ENCODE data around the gene POLR1D. TPM values are rescaled to one million over a fixed set of nuclear protein-coding genes. Genes with fewer than 3 reads are reported as not detected.

The POLR1D gene
- total RNA-seq, 2 donors from 2014 or later = 123 to 124 TPM

DNA sequence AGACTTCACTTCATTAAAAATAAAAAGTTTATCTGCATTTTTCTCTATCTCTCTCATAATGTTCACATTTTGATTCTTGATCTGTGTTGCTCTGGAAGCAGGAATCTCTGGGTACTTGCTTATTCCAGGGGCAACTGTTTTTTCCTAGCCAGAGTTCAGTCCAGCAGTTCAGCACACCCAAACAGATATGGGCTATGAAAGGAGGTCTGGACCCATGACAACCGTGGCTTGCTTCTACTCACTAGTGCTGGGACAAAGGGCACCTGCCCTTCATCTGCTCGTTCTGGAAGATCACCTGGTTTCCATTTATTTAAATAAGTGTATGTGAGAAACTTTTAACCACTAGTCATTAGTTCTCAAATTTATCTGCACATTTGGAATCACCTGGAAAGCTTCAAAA, 36.0 kb downstream of the POLR1D start:
- H3K4me3 ChIP-seq = no peak overlapping the region
- intact Hi-C loops (cut with DNase I) = no loop called here
- H3K36me3 ChIP-seq = no peaks in the 10 kb centered on the region
- no peaks in the 10 kb centered on the region for H3K4me1 ChIP-seq
- no peaks in the 10 kb centered on the region for H3K9me3 ChIP-seq
- no peak overlapping the region for H3K9ac ChIP-seq (ENCODE audit: low read depth in 2 of 2, low read length in 2 of 2)
- DNase-seq = no peak
- no peaks in the 10 kb centered on the region for H3K27me3 ChIP-seq
- TF ChIP-seq, protein P1, sequence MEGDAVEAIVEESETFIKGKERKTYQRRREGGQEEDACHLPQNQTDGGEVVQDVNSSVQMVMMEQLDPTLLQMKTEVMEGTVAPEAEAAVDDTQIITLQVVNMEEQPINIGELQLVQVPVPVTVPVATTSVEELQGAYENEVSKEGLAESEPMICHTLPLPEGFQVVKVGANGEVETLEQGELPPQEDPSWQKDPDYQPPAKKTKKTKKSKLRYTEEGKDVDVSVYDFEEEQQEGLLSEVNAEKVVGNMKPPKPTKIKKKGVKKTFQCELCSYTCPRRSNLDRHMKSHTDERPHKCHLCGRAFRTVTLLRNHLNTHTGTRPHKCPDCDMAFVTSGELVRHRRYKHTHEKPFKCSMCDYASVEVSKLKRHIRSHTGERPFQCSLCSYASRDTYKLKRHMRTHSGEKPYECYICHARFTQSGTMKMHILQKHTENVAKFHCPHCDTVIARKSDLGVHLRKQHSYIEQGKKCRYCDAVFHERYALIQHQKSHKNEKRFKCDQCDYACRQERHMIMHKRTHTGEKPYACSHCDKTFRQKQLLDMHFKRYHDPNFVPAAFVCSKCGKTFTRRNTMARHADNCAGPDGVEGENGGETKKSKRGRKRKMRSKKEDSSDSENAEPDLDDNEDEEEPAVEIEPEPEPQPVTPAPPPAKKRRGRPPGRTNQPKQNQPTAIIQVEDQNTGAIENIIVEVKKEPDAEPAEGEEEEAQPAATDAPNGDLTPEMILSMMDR (IDR thresholded peaks at IDR 0.05) = no peak
- no peak overlapping the region for H3K27ac ChIP-seq

DNA sequence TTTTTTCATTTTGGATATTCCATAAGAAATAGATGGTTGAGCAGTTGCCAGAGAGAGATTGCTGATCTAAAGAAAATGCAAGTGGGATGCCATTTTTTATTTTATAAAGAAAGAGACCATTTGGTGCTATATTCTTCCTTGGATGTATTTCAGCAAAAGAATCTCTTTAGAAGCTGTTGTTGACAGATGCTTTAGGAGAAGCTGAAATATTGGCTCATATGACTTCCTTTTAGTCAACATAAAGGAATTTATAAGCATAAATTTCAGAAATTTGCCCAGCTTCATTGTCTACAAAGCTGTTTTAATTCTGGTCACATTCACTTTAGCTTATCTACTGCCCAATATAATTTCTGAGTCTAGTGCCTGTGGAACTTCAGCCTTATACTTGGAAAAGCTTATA, 36.9 kb downstream of the POLR1D start:
- Histone ChIP-seq H3K27me3 (no peaks in the 10 kb centered on the region), H3K4me1 (no peaks in the 10 kb centered on the region), H3K9ac (ENCODE audit: low read depth in 2 of 2, low read length in 2 of 2) (no peak overlapping the region), H3K36me3 (no peaks in the 10 kb centered on the region), H3K27ac (no peak overlapping the region), H3K4me3 (no peak overlapping the region), H3K9me3 (no peaks in the 10 kb centered on the region)
- TF ChIP-seq, protein P1 (IDR thresholded peaks at IDR 0.05) = no peak
- DNase-seq = no peak
- intact Hi-C loops (cut with DNase I) = no loop called here

DNA sequence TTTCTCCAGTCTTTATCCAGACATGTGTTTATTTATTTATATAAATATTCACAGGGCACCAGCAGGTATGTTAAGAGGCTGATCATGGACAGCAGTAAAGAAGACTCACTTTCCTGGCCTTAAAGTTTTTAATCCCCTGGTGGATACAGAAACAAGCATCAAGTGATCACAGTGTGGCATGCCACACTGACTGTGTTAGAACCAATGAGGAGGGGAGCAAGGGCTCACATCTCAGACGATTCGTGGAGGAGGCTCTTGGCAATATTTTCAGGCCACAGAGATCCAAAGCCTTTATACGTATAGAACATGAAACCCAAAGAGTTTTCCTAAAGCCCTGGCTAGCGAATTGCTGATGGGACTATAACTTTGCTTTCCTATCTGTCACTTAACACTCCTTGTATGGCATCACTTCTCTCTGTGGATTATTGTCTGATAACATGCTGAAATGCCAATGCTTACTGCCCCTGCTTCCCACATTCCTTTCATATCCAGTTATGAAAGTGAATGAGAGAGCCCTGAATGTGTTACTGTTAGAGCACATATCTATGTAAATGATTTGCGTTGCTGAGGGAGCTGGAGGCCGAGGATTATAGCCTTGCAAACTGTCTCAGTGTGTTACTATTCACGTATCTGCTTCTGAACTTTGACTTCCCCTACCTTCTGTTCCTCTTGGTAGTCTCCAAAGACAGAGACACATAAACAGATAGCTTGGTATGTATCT, 37.6 kb downstream of the POLR1D start:
- Histone ChIP-seq H3K27ac (no peak overlapping the region), H3K27me3 (no peaks in the 10 kb centered on the region), H3K4me3 (no peak overlapping the region), H3K36me3 (no peaks in the 10 kb centered on the region), H3K4me1 (no peaks in the 10 kb centered on the region), H3K9me3 (no peaks in the 10 kb centered on the region), H3K9ac (ENCODE audit: low read depth in 2 of 2, low read length in 2 of 2) (no peak overlapping the region)
- TF ChIP-seq, protein P1 (IDR thresholded peaks at IDR 0.05) = no peak
- DNase-seq = no peak
- intact Hi-C loops (cut with DNase I) = no loop called here

DNA sequence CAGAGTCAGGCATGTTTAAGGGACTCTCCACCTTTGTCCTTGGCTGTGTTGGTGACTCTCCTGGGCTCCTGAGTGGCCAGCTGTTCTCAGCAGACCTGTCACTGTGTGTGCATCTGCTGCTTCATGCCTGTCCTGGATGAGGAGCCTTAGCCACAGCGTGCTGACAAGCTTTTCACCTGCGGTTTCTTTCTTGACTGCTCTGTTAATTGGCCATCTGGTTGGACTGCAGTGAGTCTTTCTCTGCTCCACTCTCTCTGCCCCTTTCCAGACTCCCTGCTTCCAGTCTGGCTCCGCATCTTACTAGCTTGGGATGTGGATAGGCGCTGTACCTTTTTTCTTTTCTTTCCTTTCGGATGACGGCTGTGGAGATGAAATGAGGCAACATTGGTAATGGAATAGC, 38.8 kb downstream of the POLR1D start:
- intact Hi-C loops (cut with DNase I) = no loop called here
- H3K4me3 ChIP-seq = no peak overlapping the region
- H3K27ac ChIP-seq = no peak overlapping the region

DNA sequence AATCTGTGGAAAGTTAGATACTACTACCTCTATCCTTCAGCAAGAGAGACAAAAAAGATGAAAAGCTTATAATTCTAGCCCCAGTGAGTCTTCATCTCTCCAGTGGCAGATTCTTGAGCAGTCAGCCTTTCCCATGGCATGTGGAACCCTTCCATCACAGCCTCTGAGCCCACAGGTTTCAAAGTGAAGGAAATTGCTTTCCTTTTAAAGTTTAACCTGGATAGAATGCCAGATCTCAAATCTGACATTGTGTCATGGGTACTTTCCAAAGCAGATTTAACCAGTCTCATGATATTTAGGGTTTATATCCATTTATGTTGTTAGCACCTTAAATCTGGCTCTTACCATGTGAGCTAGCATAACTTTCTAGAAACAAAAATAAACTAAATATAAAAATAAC, 39.3 kb downstream of the POLR1D start:
- Histone ChIP-seq H3K9ac (ENCODE audit: low read depth in 2 of 2, low read length in 2 of 2) (no peak overlapping the region), H3K27ac (no peak overlapping the region), H3K4me1 (no peaks in the 10 kb centered on the region), H3K27me3 (no peaks in the 10 kb centered on the region), H3K36me3 (no peaks in the 10 kb centered on the region), H3K4me3 (no peak overlapping the region), H3K9me3 (no peaks in the 10 kb centered on the region)
- intact Hi-C loops (cut with DNase I) = no loop called here
- TF ChIP-seq, protein P1 (IDR thresholded peaks at IDR 0.05) = no peak
- DNase-seq = no peak

More for the DNA sequence above, 38.8 kb downstream of the POLR1D start:
- no peak for DNase-seq
- TF ChIP-seq, protein P1 (IDR thresholded peaks at IDR 0.05) = no peak
- Histone ChIP-seq H3K27me3 (no peaks in the 10 kb centered on the region), H3K4me1 (no peaks in the 10 kb centered on the region), H3K9ac (ENCODE audit: low read depth in 2 of 2, low read length in 2 of 2) (no peak overlapping the region), H3K36me3 (no peaks in the 10 kb centered on the region), H3K9me3 (no peaks in the 10 kb centered on the region)

Measured in colonic mucosa (tissue), 4 donors.